ACHN (cell line): ENCODE results near the gene PDHX.
A peak's percentile ranks its signal among the peaks of the same experiment; 100 is the strongest.

Source experiments
- DNase-seq: peaks from one replicate; pipeline ENCODE4 v3.0.0-alpha.2; 2015
- in situ Hi-C: cut with HindIII; loops from 2 replicates; pipeline ENCODE4 v1.10.0; 2017; ENCODE audit warnings: low sequenced_read_pairs, low pct_ligation_motif_present, low pct_unique_long_range_greater_than_20kb

Gene PDHX

DNA sequence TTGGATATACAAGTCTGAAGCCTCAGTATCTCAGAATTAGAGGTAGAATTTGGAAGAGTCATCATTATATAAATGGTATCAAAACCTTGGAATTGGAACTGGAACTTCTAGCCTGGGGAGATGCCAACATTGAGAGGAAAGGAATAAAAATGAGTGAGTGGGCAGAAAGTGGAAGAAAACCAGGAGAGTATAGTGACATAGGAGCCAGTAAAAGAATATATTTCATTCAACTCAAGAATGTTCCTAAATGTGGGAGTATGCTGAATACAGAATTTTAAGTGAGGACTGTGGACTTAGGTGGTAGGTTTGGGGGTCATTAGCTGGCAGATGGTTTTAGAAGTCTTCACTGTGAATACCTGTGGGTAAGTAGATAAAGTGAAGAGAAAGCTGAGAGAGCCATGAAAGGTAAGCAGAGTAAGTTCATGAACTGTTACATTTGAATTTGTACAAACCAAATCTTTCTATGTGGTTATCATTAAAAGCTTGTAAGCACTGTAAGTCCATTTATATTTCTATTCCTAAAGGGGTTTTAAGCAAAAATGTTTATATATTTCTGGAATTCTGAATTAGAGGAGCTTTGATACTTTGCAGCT, 60.2 kb downstream of the PDHX start:
- in situ Hi-C loops: no loop called here

GRCh38 chr11:34977089-34977912, 60.9 kb downstream of the PDHX start:
- DNase-seq: peak; percentile 72

More for the DNA sequence above, 60.2 kb downstream of the PDHX start:
- DNase-seq: no peak

DNA sequence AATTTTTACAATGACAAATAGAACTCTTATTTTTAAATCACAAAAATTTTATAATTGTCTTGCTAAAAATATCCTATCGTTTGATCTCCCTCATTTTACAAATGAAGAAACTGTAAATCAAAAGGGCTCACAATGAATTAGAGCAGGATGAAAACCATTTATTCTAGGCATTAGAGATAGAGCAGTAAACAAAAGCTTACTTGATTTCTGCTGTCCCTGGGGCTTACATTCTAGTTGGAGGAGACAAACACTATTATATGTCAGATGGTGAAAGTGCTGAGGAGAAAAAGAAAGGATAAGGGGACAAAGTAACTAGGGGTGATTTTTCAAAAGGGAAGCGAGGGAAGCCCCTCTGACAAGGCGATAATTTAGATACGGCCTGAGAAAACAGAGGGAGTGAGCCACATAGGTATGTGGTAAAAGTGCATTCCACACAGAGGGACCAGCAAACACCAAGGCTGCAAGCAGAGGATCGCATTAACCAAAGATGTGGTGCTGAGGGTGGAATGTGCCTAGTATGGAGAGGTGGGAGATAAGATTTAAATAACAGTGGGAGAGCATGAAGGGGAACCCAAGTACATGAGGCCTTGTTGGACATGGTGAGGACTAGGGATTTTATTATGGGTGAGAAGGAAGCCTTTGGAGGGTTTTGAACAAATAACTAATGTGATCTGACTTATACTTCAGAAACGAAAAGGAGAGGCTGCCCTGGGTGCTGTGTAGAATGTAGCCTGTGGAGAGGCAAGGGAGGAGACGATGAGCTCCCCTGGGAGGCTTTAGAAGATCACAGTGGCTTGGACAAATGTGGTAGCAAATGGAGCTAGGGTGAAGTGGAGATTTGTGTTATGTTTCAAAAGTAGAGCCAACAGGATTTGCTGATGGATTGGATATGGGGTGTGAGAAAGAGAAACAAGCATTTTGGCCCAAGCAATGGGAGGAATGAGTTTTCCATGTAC, 62.1 kb downstream of the PDHX start:
- DNase-seq: no peak
- in situ Hi-C loops: no loop called here

More at GRCh38 chr11:34977089-34977912, 60.9 kb downstream of the PDHX start:
- in situ Hi-C loops: no loop called here

GRCh38 chr11:34984514-34984913, 68.1 kb downstream of the PDHX start:
- no peak for DNase-seq
- in situ Hi-C loops: no loop called here

DNA sequence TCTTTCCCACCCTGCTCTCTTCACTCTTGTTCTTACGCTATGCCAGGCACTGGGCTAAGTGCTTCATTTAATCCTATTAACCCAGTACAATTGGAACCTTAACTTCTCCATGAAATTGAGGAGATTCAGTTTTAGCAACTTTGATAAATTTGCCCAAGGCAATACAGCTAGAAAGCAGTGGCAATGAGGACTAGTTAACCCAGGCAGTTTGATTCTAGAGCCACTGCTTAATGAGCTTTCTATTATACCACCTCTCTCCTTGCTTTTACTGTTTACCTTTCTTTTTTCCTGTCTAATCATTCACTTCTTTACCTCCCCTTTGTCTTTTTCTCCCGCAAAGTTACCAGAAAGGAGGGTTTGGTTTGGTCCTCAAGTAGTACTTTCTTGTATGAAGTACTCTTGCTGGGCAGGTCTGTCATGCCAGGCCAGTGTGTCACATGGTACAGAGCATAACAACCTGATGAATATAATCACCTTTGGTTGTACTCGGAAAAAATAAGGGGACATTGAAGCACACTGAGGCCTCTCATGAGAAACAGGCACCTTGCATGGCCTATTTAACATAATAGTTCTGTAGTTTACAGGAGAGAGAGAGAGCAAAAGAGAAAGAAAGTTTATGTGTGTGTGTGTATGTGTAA, 70.6 kb downstream of the PDHX start:
- DNase-seq: no peak
- in situ Hi-C loops: no loop called here

GRCh38 chr11:34987617-34988016, 71.2 kb downstream of the PDHX start:
- in situ Hi-C loops: no loop called here
- DNase-seq: no peak

GRCh38 chr11:34988294-34989255, 72.2 kb downstream of the PDHX start:
- peak; percentile 57 for DNase-seq
- in situ Hi-C loops: no loop called here

GRCh38 chr11:34990916-34991315, 74.5 kb downstream of the PDHX start:
- in situ Hi-C loops: no loop called here
- DNase-seq: no peak

GRCh38 chr11:34994854-34995253, 78.4 kb downstream of the PDHX start:
- in situ Hi-C loops: no loop called here

GRCh38 chr11:34996958-34997357, 80.5 kb downstream of the PDHX start:
- in situ Hi-C loops: no loop called here
- no peak for DNase-seq

More at GRCh38 chr11:34994854-34995253, 78.4 kb downstream of the PDHX start:
- no peak for DNase-seq

DNA sequence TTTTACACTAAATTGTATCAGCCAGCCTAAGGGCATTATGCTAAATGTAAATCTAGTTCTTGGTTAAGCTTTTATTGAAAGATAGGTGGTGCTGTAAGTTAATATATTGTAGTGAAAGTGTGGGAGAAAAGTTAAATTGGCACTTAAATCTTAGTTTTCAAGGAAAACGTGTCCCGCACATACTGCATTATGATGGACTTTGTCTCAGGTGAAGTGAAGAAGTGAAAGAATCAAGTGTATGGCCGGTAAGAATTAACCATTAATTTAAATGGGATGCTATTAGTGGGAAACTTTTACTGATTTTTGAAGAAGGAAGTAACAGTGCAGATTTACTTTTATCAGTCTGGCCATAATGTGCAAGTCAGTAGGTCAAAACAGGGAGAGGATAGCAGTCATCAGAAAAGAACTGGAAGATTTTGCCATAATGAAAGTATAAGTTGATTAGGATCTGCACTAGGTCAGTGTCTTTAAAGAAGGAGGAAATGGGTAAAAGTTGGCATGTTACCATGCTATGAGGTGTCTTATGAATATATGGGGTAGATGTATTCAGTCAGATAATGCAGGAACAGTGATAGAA, 81.6 kb downstream of the PDHX start:
- DNase-seq: peak; percentile 55
- in situ Hi-C loops: no loop called here

DNA sequence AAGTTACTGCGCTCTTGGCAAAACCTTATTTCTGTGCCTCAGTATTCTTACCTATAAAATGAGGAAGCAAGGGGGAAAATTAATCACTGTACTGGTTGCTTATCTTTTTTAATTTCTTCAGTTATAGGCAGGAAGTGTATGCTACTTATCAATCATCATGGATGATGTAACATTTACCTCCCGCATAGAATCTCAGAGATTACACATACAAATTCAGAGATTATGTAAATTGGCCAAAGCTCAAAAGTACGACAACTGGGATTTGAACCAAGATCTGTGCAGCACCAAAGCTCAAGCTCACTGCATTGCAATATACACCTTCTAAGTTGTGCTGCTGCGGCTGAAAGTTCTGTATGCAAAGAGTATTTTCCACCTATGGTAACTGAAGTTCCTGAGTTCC, 83.0 kb downstream of the PDHX start:
- in situ Hi-C loops: no loop called here
- DNase-seq: no peak

DNA sequence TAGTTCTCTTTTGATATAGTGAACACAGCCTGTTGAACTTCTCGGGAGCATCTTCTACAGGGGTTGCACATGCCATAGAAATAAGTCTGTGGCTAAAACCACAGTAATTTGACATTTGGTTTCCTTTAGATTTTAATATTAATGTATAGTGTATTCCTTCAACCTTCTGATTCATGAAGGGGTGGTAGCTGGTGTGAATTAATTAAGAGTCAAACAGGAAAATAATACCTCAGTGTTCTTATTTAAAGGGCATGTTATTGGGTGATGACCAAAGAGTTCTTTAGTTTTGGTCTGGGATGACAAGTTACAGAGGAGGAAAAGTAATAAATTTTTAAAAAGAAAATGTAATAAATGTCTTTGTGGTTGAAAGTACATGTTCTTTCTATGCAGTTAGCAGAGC, 86.8 kb downstream of the PDHX start:
- DNase-seq: no peak
- in situ Hi-C loops: no loop called here

DNA sequence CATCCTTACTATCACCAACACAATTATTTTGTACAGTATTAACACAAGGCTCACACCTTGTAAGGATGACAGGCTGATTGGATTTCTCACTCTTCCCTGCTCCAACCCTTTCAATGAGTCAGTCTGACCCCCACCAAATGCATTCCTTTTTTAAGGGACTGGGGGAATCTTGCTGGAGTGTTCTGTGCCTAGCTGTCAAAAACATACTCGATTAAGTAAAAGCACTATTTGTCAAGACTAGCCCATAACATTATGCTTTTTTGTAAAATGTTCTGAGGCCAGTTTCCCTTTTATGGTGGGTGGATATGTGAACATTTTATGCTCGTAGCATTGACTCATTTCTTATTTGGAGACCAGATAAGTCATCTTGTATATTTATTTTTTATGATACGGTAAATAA, 87.2 kb downstream of the PDHX start:
- DNase-seq: no peak
- in situ Hi-C loops: no loop called here

DNA sequence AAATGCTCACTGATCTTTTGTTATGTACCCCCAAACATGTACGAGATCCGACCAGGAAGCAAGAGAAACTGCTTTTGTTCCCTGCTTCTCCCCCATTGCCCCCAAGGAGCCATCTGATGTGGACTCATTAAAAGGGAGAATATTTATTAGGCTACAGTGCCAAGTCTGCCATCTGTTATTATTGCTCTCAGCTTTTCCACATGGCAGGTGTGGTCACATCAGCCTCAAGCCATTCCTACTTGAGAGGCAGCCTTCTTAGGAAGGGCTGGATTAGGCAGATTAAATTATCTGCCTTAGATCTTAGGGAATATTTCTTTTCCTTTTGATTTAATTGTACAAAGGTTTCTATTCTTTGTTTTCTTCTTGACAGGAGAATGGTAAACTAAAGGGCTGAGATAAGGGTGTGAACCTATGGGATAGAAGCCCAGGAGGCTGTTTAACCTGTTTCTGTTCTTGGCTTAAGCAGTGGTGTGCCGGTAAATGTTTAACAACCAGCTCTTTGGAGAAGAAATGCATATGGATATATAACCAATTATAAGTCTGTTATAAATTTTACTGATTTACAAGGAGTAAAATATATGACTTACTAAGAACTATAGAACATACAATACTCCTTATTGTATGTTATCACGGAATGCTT, 88.8 kb downstream of the PDHX start:
- no peak for DNase-seq

GRCh38 chr11:35006389-35007128, 90.1 kb downstream of the PDHX start:
- in situ Hi-C loops: no loop called here
- DNase-seq: no peak

More for the DNA sequence above, 88.8 kb downstream of the PDHX start:
- in situ Hi-C loops: no loop called here
